Glomerular visceral epithelial cell (primary cell): Measurements from ENCODE around the gene GRK1.

ENCODE experiments used
- DNase-seq: peaks from one replicate; pipeline ENCODE4 v3.0.0-alpha.2; 2016; ENCODE audit errors: extremely low spot score

Gene GRK1

DNA sequence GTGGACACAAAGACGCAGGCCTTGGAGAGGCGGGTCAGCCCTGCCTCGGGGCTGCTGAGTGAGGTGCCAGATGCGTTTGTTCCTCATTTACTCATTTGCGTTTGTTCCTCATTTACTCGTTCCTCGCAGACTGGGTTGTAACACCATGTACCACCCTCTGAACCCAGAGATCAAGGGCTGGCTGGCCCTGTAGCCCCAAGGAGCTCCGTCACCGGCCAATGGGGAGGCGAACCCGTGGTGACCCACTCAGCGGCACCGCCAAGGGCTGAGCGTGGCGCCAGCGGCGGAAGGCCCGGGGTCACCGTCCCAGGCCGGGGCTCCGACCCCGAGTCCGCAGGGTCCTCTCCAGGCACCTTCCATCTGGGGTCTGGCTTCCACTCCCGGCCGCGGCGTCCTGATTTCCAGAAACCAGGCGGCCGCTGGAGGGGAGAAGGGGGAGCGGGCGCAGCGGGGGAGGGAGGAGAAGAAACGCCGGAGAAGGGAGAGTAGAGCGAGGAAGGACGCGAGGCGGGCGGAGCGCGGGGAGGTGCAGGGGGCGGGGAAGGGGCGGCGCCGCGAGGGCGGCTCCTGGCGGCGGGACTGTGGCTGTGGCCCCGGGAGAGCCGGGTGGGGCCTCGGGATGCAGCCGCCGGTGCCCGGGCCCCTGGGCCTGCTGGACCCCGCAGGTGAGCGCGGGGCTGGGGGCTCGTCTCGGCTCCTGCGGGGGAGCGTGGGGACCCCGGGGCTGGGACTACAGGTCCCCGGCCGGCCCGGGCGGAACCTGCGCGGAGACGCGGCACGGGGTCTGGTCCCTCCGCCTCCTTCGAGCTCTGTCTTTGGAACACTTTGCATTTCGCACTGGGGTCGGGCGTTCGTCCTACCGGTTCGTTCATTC, 91.9 kb downstream of the GRK1 start, which contains the start of gene TMEM255B:
Gene TMEM255B (plus strand): TSS at position 576 of the 874 bp plus-strand sequence. CDS start 44 bp downstream, at position 620.
- peak; percentile 71 for DNase-seq

DNA sequence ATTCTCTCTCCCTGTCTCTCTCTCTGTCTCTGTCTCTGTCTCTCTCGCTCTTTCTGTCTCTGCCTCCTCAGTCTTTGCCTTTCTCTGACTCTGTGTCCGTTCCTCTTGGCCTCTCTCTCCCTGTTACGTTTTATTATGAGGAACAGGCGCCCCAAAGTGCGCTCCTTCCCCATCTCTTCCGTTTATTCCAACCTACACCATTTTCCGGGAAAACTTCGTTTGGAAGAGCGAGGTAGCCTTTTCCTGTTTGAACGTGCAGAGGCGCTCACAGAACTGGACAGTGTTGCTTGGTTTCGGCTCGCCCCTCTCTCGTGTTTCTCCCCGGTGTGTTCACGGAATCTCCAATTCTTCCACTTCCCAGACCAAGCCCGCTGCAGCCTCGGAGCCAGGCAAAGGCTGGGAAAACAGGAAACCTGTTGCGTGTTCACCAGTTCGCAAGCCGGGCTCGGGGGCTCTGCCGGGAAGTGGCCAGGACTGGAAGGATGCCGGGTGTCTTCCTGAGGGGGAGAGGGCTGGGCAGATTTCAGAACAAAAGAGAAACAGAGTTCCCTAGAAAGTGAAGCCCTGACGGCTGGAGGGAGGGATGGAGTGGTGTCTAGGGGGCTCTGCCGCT, 92.6 kb downstream of the GRK1 start:
- no peak for DNase-seq

DNA sequence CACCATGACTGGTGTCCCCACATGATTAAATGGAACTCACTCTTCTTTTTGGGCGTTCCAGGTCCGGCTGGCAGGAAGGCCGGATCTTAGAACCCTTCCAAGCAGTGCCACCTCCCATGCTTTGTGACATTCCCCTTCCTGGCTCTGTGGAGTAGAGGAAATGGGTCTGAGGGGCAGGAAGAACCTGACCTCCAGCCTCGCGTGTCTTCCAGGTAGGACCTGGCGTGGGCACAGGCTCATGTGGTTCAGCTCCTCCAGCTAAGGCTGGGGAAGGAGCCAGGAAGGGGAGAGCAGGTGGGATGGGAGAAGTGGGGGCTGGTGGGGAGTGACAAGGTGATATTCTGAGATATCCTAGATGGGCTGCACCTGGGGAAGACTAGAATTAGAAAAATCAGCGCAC, 94.1 kb downstream of the GRK1 start:
- DNase-seq = no peak

DNA sequence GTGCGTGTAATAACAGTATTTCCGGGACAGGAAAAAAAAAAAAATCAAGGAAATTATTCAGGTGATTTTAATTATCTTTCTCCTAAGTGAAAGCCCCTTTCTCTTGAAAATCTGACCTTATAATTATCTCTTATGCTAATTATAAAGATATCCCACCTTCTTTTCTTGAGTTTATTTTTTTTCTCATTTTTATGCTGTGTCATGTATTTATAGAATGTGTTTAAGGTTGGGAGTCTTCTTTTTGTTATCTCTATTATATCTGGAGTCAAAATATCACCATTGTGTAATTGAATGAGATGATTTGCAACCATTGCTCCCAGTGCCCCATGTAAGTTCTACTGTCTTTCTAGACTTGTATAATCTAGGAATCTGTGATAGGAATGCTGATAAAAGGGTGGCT, 95.1 kb downstream of the GRK1 start:
- no peak for DNase-seq

DNA sequence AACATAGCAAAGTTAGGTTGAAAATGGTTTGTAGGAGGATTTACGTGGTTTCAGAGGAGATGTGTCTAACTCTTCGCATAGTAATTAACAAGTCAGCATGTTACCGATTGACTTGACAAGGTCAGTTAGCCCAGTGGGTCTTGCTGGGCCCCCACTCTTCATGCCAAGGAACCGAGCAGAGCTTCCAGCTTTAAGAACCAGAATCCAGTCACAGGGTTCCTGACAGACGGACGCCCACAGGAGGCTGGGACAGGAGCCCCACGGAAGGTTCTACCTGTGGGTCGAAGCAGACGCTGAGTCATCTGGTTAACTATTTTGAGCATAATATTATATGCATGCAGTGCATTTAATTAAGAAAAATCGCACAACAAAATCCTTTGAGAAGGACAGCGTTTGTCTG, 95.5 kb downstream of the GRK1 start:
- no peak for DNase-seq

DNA sequence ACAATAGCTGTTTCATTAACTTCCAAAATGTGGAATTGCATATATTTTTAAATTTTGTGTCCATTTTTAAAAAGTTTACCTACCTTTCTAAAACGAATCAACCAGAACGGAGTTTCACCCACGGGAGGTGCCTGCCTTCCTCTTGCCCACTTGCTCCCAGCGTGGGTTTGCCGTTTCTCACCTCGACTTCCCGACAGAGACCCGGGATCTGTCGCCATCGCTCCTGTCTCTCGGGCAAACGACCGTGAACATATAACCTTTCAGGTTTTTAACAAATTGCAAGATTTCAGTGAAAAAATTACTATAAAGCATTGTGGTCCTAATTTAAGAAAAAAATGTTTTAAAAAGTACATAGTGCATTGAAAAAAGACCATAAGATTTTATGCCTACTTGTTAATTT, 96.2 kb downstream of the GRK1 start:
- DNase-seq = no peak

DNA sequence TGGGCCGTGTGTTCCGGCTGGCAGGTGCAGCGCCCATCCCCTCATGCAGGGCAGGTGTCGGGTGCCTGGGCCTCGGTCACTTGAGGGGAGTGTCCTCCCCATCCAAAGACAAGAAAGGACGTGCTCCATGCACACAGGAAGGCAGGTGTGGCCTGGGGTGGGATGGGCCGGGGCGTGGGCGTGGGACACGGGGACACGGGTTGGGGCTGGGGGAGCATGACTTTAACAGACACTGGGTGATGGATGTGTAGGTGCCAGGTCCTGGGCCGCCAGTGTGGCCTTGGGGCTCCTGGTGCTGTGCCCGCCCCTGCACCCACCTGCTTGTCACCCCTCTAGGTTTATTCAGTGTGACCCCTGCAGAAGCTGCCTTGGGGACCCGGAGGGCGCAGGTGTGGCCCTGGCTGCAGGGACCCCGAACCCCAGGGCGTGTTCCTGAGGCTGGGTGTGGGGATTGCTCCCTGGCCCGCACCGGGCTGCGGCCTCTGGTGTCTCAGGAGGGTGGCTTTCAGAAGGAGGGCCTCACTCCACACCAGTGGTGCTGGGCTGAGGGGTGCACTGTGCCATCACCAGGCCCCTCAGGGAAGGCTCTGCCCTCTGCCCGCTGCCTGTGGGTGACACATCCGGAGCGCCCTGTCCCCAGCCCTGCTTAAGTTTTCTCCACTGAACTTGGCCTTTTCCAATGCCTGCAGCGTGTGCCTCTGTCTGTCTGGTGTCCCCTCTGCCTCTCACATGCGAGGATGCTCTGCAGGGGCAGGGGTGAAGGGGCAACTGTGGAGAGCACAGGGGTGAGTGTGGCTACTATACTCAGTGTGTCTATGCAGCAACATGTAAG, 97.2 kb downstream of the GRK1 start:
- DNase-seq = no peak

DNA sequence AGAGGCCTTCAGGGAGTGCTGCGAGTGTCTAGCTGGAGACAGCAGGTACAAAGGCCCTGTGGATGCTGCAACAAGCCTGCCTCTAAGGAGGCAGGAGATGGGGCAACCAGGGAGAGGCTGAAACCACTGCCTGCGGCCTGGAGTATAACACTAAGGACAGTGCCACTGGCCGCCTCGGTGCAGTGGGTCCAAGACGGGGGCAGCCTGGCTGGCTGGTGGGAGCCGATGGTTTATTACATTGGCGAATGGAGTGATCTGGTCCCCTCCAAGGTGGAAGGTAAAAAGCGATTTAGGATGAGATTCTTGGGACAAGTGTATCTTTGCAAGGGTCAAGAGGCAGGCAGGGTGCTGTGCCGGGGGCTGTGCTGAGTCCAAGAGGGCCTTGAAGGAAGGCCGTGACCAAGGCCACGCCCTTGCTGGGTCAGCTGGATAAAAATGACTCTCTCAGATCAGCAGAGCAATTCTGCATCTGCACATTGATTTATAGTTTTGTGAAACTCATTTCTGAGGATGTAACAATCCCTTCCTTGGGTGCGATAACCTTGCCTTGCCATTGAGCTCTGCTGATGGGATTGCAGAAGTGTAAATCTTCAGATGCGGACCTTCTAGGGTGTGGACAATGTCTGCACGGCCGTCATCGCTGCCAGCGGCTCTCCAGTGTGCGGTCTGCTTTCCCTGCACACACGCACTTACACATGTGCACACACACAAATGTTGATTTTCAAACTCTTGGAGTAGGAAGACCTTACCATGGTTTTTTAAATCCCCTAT, 98.0 kb downstream of the GRK1 start:
- no peak for DNase-seq

DNA sequence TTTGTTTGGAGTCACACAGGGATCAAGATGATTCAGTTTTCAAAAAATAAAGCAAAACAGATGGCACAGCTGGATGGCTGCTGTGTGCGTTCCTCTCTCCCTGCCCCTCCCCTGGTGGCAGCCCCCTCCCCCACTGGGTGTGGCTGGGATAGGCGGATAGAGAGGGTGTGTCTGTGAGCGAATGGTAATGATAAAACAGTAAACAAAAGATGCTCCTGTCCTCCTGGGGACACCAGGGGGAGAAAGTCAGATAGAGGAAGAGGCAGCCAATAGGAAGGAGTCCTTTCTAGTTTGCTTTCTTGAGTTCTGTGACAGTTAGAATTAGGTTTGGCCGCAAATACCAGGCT, 98.5 kb downstream of the GRK1 start:
- no peak for DNase-seq

DNA sequence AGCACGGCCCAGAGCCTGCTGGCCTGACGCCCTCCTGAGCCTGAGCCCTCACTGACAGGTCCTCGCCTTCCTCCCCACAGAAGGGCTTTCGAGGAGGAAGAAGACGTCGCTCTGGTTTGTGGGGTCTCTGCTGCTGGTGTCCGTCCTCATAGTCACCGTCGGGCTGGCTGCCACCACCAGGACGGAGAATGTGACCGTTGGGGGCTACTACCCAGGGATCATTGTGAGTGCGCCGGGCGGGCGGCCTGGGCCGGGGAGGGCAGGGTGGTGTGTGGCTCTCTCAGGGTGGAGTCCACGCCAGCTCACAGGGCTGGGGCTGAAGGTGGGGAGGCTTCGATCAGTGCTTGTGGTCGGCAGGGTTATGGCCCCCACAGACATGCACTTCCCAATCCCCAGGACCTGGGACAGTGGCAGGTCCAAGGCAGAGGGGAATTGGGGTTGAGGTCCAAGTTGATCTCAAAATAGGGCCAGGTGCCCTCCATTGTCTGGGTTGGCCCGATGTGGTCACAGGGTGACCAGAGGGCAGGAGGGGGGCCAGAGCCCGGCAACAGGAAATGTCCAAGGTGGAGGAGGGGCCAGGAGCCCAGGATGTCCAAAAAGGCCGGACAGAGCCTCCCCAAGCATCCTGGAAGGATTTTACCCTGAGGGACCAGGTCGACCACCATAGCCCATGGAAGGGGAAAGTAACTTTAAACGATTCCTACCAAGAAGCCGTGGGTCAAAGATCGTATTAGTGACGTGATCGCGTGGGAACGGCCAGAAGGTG, 99.2 kb downstream of the GRK1 start:
- DNase-seq = no peak

DNA sequence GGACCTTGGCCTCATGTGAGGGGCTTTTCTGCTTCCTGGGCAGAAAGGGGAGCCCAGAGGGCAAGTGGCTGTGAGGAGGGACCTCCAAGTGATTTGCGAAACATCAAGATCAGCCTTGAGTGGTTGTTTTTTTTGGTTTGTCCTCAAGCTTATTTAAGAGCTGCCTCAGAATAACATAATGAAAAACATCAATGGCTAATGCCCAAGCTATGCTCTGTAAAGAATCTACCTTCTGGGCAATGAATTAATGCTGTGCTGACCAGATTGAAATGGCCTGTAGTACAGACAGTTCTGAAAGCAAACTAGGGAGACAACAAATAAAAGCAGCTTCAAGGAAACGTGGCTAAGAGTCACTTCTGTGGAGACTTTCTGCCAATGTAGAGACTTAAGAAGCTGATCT, 100.3 kb downstream of the GRK1 start:
- no peak for DNase-seq

DNA sequence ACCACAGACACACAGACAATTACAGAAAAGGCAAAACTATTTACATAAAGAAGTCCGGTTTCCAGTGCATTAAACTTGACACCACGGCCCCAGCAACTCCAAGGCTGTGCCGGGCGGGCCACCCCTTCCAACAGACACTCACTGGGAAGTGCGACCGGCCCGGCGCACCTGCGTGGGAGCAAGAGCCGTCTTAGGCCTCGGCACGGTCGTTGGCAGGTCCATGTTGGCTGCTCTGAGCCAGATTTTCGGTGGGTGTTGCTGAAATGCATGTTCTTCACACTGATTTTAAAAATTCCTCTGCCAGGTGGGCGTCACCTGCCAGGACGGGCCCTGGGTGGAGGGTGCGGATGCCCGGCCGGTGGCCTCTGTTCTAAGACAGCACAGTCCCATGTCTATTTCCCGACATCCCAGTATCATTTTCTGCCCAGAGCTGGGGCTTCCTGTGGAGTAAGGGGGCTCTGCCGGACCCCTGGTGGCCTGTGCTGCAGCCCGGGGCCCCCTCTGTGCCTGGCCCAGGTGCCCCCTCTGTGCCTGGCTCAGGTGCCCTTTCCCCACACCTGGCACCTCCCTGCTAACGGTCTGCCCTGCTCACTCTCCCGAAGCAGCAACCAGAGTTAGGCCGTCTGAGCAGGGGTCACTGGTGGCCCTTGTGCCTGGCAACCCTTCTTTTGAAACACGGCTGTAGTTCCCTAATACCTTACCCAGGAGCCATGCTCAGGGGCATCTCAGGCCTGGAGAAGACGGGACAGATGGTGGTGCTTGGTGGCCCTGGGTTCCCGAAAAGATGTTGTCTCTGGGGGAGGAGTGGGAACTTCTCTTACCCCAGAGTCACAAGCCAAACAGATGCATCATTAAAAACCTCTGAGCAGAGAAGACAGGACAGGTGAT, 101.2 kb downstream of the GRK1 start:
- no peak for DNase-seq

DNA sequence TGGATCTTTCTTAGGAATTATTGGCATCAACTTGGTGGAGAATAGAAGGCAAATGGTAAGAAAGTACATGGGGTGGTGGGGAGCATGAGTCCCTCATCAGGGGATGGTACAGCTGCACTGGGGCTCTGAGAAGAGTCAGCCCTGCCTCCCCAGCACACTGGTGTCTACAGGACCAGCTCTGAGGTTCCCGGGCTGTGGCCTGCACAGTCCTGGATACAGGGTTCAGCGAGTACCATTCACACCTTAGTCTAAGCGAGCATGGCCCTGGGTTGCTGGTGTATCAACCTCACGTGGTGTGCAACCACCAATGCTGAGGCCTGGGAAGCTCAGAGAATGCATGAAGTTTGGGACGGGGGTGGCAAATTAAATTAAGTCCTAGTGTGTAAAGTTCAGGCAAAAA, 102.1 kb downstream of the GRK1 start:
- no peak for DNase-seq

DNA sequence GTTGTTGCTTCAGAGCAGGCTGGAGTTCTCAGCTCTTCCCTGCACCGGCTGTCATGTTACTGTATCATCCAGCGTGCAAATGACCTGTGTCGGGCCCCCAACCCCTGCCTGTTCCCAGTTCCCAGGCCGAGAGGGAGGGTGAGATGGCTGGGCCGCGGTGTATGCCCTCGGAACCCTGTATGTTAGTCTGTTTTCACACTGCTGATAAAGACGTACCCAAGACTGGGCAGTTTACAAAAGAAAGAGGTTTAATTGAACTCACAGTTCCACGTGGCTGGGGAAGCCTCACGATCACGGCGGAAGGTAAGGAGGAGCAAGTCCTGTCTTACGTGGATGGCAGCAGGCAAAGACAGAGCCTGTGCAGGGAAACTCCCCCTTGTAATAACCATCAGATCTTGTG, 102.9 kb downstream of the GRK1 start:
- no peak for DNase-seq

DNA sequence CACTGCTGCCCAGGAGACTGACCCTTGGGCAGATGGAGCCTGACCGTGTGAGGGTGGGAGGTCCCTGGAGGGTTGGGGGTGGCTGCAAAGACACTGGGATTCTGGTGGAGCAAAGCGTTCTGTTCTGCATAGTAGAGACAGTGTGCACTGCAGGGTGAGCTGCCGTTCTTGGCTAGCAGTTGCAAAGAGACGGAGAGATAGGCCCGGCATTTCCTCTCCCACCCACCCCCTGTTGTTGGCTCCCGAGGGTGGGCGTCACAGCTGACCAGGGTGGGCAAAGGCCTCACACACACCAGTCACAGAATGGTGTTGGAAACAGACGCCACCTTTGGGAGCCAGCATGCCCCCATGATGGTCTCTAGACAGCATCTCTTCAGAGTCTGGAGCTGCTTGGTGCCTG, 103.4 kb downstream of the GRK1 start:
- no peak for DNase-seq

DNA sequence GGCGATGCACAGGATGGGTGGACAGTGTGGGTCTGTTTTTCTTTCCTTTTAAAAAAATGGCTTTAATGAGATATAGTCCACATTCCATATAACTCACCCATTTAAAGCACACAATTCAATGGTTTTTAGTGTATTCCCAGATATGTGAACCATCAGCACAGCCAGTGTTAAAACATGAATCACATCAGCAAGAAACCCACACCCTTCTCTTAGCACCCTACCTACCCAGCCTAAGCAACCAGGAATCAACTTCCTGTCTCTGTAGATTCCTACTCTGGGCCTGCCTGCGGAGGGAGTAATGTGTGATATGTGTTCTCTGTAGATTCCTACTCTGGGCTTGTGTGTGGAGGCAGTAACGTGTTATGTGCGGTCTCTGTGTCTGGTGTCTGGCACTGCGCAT, 103.9 kb downstream of the GRK1 start:
- DNase-seq = no peak

DNA sequence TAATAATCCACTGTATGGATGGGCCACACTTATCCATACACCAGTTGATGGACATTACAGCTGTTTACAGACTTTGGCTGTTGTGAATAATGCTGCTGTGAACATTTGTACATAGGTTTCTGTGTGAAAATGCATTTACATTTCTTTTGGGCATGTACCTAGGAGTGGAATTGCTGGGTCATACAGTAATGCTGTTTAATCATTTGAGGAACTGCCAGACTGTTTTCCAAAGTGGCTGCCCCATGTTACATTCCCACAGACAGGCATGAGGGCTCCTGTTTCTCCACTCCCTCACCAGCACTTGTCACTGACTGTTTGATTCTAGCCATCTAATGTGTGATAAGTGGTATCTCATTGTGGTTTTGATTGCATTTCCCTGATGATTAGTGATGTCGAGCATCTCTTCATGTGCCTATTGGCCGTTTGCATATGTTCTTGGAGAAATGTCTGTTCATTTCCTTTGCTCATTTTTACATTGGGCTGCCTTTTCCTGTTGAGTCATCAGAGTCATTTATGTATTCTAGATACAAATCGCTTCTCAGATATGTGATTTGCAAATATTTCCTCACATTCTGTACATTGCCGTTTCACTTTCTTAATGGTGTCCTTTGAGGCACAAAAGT, 104.8 kb downstream of the GRK1 start:
- no peak for DNase-seq

DNA sequence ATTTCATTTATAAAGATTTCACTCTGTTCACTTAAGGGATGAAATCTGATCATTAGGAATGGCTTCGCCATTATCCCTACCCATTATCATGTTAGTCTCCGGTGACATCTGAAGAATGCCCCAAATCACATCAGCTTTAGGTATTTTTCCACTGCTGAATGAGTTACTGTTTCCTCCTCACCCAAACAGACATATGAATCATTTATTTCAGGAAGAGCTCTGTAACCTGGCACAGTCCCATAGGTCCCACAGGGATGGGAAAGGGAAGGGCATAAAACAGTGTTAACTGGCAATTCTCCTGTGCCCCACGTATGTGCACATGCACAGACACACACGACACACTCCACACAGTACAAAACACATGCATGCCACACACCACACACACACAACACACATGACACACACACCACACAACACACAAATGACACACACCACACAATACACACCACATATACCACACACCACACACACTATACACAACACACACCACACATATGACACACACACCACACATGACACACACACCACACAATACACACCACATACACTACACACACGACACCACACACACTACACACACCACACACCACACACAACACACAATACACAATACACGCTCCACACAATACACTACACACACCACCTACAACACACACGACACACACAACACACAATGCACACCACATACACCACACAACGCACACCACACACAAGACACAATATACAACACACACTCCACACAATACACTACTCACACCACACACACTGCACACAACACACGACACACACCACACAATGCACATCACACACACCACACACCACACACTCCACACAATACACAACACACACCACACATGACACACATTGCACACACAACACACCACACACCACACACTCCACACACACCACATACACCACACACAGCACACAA, 107.4 kb downstream of the GRK1 start:
- peak; percentile 21 for DNase-seq
